NCI-H2227 (cell line): ENCODE data around the gene CD274.
"Not testable (repeated sequence)": the region's sequence is repeated elsewhere in the genome, so short reads cannot be mapped to it uniquely, and the experiment has no call there.

Experiments
- DNase-seq: peaks from one replicate; lab custom pipeline; 2025; ENCODE audit not compliant: unreplicated experiment; lab: John Stamatoyannopoulos, UW

CD274 gene

DNA sequence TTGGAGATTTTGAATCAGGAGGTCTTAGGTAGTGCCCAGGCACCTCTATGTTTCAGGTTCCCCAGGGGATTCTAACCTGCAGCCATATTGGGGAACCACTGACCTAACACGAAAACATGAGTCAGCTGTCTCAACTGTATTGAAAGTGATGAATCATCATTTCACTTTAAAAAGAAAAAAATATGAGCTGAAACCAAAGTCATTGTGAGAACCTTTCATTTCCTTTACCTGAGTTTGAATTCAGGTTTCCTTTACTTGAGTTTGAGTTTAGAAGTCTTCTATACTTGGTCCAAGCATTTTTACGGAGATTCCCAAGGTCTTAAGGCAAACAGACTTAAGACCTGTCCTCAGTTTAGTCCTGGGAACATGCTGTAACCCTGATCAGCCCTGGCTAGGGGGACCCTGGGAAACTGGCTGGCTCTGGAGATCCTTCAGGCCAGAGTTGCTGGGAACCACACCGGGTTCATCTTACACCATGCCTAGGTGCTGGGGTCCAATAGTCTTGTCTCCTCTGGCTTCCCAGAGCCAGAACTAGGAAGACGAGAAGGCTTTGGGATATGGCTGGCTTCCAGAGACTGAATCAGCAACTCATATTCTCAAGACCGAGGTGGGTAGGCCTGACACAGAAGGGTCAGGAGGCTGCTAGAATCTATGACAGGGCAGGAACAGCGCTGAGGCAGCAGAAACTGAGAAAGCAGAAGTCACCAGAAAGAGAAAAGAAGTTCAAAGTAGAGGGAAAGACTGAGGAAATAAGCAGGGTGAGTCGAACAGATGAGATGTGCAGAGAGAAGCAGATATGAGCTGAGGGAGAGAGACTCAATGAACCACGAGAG is 43.6 kb downstream of the CD274 start:
- no peak for DNase-seq

DNA sequence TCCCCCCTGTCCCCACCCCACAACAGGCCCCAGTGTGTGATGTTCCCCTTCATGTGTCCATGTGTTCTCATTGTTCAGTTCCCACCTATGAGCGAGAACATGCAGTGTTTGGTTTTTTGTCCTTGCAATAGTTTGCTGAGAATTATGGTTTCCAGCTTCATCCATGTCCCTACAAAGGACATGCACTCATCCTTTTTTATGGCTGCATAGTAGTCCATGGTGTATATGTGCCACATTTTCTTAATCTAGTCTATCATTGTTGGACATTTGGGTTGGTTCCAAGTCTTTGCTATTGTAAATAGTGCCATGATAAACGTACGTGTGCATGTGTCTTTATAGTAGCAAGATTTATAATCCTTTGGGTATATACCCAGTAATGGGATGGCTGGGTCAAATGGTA is 44.4 kb downstream of the CD274 start:
- not testable (repeated sequence) for DNase-seq

DNA sequence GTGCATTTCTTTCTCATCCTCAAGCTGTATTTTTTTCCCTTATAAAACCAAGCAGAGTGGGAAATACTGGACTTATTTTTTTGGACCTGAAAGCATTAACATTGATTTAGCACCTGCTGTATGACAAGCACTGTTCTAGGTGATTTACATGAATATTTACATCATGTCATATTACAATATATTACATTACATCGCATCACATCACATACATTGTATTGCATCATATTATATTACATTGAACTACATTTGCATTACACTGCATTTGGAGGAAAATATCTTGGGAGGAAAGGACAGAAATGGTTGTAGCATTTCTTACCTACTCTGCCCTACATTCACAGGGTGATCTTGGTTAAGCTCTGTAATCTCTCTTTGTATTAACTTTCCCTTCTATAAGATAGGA is 48.8 kb downstream of the CD274 start:
- no peak for DNase-seq

DNA sequence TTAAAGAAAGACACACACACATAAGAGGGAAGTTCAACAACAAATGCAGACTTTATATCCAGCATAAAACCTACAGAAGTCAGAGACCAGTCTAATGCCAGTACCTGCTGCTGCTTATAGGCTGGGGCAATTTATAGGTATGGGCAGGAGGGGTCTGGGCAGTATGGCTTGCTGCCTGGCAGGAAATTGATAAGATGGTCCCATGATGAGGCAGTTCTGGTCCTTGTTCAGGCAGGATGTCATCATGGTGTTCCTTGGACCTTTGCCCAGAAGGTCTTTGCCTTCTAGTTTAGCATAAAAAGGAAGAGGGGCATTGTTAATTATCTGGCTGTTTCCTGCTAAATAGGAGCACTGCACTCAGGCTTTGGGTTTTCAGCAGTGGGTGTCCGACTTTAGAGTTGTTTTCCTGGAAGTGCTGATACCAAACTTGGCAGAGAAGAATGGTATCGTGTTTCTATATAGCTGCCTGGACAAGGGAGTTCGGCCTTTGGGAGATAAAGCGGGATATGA is 49.6 kb downstream of the CD274 start:
- no peak for DNase-seq

DNA sequence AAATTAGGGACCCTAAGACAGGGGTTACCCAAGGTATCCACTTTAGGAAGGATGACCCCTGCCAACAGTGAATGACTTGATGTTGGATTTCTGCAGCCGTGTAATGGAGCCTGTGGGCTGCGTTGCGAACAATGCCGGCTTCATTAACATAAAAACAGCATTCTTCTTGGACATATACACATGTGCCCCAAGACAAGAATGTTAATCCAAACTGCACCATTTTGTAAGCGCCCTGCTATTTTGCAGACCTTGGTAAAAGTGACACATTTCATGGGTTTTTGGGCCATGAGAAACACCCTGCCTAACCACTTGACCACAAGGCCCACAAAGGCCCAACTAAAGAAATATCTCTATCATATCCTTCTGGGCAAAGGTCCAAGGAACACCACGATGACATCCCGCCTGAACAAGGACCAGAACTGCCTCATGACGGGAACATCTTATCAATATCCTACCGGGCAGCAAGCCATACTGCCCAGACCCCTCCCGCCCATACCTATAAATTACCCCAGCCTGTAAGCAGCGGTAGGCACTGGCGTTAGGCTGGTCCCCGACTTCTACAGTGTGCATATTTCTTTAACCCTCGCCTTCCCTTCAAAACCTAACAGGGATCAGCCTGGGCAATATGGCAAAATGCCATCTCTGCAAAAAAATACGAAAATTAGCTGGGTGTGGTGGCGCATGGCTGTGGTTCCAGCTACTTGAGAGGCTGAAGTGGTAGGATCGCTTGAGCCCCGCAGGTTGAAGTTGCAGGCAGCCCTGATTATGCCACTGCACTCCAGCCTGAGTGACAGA is 50.3 kb downstream of the CD274 start:
- no peak for DNase-seq

DNA sequence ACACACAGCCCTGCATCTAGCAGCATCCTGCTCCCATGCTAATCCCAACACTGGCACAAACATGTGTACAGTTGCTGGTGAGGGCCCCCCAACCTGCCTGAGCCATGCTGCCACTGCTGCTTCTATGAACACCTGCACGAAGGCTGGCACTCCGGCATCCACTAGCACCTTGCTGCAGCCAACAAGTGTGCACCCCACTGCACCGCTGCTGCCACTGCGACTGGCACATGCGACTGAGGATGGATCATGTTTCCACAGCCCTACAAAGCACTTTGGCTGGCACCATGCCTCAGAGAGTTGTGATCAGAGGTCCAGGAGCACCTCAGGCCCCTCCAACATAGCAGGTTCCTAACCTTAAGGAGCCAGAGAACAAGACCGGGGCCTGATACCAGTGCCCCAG is 52.2 kb downstream of the CD274 start:
- DNase-seq = no peak

DNA sequence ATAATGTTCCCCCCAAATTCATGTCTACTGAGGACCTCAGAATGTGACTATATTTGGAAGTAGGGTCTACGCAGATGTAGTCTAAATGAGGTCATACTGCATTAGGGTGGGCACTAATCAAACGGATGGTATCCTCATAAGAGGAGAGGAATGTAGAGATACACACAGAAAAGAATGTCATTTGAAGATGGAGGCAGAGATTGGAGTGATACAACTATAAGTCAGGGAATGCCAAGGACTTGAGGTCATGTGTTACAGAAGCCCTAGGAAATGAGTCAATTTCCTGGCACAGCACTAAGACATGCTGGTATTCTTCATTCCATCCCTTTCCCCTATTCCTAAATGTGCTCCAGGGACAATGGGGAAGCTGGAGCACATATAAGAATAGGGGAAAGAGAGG is 59.2 kb downstream of the CD274 start:
- no peak for DNase-seq

DNA sequence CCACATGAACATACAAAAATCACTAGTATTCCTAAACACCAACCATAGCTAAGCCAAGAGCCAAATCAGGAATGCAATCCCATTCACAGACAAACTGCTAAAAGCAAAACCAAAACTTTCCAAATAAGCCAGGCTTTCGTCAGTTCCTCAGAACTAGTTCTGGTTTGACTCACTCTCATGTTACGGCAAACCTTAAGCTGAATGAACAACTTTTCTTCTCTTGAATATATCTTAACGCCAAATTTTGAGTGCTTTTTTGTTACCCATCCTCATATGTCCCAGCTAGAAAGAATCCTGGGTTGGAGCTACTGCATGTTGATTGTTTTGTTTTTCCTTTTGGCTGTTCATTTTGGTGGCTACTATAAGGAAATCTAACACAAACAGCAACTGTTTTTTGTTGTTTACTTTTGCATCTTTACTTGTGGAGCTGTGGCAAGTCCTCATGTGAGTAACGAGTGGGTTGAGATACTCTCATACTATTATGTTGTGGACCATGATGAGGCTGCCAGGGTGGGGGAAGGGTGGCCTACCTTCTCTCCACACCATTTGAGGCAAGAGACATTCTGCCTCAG is 60.1 kb downstream of the CD274 start, which contains the start of gene PDCD1LG2:
Gene PDCD1LG2 (plus strand): TSS at position 172 of the 572 bp plus-strand sequence. CDS start 12,016 bp downstream, outside the sequence.
- DNase-seq = no peak

DNA sequence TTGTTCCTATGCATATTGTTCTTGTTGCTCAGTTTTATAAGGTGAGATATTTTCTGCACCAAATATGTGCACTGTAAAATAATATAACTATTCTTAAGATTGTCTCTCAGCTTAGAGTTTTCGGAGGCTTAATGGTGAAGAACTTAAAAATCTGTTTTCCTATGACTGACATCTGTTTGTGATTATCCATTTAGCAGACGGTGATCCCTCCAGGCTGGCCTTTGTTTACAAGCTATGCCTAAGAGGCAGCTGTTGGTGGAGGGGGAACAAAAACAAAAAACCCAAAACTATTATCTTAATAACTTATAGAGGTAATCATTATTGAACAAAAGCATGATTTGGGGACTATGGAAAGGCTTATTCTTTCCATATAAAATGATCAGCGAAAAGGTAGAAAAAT is 60.6 kb downstream of the CD274 start:
- DNase-seq = no peak

DNA sequence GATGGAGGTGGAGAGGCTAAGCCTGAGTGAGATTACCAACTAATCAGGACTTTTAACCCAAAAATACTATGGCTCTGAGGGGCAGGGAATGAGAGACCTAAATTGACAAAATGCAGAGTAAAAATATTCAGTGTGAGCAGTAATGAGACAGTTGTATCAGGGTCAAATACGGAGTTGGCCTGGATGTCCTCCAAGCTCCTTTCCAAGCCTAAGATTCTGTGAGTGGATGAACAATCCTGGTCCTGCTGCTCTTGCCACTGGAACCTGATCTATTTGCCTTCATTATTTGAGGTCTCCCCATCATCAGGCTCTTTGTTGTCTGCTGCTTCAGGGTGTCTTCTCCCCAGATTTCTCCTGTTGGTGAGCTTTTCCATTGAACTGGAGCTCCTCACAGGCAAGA is 61.1 kb downstream of the CD274 start:
- DNase-seq = no peak

DNA sequence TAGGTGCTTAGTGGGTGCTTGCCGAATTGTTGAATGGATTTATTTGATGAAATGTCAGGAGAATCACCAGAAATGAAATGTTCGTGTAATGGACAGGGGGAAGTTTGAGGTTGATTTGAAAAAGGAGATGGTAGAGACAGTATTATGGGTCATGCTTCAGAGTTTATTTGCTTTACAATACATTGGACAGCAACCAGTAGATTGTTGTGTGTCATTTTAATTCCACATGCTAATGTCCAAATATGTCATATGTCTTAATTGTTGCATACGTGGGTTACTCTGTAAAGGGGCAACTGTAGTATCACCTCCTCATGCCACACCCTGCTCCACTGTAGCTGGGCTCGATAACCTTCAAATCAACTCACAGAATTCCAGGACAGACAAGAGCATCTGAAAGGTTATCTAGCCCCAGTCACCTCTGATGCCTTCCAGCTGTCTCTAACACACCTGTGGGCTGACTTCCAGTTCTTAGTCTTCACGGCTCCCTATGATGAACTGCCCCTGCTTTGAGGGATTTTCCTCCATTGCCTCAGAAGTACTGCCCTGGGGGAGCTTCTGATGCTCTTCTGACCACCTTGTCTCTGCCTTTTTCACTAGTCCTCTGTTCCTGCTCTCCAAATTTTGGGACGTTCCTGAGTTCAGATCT is 61.7 kb downstream of the CD274 start:
- no peak for DNase-seq

DNA sequence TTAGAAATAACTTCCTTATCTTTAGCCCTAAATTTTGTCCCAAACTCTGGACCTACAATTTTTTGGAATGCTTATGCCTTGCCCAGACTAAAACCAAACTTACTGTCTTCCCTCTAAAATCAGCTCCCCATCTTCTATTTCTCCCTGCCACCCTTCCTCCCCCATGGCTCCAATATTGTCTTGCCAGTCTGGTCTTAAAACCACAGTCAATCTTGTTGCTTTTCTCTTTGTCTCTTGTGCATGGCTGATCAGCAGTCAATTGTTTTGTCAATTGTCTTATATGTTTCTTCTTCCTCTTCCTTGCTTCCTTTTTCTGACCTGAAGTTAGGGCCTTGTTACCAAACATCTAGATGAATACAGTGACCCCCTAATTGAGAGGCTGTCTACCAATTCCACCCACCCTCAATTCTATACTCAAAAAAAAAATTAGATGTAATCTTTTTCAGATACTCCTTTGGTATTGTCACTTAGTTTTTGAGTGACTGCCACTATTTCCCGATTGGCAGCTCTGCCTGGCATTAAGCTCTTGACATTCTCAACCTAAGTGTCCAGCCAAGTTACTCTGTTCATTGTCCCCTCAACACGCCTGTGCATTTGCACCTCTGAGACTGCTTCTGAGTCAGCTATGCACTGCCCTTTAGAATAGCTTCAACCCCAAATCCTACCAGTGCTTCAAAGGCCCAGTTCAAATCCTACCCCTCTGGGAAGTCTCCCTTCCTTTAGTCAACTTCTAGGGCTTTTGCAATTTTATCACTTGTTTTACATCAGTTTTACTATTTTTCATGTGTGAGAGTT is 62.5 kb downstream of the CD274 start:
- no peak for DNase-seq

DNA sequence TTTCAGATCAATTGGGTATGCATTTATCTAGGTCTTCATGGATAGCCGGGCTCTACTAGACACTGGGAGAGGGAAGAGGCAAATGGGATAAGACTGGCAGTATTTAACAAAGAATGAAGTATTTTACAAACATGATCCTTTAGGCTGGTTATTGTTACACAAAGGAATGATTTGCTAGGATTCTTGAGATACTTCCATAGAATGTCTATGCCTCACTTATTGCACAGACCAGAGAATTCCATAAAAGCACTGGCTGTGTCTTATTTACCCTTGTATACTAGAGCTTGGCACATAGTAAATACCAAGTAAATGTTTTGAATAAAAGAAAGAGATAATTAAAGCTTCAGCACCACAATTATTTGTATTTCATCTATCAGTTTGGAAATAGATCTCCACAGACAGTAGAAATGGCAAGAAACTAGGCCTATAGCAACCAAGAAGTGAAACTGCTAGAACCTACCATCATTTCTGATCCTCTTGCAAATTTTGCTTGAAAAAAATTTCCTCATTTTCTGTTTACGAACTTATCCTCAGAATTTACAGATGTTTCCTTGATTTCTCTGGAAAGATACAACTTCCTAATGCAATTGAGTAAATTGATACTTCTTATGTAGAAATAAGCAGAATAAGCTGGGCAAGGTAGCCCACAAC is 63.7 kb downstream of the CD274 start:
- DNase-seq = no peak

DNA sequence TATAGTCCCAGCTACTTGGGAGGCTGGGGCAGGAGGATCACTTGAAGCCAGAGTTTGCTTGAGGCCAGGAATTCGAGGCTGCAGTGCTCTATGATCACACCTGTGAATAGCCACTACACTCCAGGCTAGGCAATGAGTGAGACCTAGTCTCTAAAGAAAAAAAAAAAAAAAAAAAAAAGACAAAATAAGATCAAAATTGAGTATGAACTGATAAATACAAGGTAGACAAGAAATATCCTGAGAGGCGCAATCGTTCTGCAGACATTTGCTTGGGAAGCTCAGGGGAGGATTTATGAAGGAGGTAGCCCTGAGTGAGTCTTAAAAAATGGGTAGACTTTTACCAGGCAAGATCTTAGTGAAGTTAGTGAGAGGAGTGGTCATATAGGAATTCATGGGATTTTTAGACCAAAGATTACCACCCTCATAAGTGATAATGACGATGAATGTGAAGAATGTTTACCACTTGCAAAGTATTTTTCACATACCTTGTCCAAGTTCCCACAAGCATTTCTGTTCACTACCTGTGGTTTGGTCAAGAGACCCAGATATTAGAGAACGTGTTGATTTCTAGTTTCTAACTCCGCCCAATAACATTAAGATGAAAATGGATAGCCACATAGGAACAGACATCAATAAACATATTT is 64.4 kb downstream of the CD274 start:
- no peak for DNase-seq

DNA sequence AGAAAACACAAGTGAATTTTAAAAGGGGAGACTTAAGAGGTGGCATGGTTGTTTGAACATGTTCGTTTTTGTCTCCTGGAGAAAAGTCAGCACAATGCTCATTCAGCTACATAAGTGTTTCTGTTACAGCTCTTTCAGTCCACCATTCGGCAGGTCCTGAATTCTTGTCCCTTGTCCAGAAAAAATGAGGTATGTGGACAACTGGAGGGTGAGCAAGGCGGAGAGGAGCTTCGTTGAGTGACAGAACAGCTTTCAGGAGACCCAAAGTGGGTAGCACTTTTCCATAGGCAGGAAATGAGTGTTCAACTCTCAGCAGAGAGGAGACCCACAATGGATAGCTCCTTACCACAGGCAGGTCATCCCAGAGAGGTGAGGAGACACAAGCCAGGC is 64.9 kb downstream of the CD274 start:
- DNase-seq = no peak

DNA sequence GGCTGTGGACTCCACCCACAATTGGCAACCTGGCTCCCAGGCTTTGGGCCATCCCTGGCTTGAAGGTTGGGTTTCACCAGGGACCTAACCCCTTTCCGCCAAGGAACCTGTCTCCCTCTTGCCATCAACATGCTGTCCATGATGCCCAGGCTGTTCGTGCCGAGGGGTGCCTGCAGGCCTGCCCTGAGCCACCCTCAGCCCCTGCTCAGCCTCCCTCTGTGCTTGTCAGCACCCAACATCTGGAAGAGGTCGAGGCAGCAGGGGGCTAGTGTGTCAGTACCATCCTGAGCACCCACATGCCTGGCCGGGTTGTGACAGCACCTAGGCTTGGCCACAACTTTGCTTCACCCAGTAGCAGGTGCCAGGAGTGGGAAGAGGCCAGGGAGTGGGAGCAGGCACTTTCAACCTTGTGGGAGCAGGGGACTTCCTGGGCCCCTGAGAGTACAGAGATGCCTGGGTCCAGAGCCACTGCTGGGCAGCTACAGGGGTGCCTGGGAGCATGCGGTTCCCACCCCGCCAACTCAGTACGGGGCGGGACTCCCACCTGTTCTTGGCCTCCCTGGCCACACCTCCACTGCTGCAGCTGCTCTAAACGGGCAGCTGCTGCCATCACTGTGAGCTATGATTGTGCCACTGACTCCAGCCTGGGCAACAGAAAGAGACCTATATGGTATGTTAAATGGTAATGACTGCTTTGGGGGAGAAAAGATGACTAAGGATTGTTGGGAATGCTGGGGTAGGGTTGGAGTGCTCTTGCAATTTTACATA is 66.3 kb downstream of the CD274 start:
- DNase-seq = no peak

DNA sequence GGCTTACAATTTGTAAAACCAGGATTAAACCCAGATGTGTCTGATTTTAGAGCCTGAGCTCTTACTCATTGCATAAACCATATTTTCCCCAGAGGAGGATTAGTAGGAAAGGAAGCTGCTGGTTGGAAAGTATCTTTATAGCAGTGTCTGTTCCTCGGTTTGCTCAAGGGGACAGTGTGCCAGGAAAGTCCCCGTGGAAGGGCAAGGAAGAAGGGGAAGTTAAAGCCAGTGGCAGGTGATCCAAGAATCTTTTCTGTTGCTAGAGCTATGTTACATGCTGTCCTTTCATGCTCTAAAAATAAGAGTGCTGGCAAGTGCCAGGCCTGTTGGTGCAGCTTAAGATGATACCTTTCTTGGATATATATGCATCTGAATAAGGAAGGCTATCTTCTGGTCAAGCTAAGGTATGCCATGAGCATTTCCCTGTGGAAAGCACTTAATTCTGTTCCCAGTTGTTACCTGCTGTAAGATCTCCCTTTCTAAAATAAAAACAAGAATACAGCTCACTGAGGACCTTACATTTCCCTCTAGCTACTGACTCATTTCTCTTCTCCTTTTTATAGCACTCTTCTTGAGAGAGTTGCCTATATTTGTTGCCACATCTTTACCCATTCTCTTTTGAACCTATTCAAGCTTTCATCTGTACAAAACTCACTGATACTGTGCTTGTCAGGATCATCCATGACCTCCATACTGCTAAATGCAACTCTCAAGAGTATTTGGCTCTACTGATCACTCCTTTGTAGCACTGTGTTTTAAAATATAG is 68.0 kb downstream of the CD274 start:
- DNase-seq = no peak

DNA sequence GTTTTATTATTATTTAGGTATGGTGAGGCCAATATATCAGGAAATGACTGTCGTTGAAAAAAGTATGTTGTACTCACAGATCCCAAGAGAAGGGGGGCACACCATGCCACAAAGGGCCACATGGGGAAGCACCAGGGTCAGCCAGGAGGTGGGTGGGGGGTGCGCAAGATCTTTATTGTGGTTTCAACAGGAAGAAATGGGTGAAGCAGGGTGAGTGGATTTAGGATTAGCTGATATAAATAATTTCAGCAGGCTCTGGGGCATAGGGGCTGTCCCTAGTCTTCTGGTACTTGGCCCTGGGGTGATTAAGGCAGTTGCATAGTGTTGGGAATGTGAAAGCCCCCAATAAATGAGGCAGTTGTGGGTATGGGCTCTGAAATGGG is 68.6 kb downstream of the CD274 start:
- DNase-seq = no peak
